Smooth muscle cell of the pulmonary artery (primary cell): Measurements from ENCODE around the gene TRIM34. TPM values are rescaled to one million over a fixed set of nuclear protein-coding genes. Genes with fewer than 3 reads are reported as not detected.

Source experiments
- total RNA-seq: library from RNA; depleted of rRNA; stranded (reverse); fragments of >200 nt; gene quantifications from 2 replicates; pipeline ENCODE4 v1.2.3, GENCODE V29; 2014

Gene TRIM34, protein sequence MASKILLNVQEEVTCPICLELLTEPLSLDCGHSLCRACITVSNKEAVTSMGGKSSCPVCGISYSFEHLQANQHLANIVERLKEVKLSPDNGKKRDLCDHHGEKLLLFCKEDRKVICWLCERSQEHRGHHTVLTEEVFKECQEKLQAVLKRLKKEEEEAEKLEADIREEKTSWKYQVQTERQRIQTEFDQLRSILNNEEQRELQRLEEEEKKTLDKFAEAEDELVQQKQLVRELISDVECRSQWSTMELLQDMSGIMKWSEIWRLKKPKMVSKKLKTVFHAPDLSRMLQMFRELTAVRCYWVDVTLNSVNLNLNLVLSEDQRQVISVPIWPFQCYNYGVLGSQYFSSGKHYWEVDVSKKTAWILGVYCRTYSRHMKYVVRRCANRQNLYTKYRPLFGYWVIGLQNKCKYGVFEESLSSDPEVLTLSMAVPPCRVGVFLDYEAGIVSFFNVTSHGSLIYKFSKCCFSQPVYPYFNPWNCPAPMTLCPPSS
- total RNA-seq: 7.8 and 14.9 TPM in 2 replicates

DNA sequence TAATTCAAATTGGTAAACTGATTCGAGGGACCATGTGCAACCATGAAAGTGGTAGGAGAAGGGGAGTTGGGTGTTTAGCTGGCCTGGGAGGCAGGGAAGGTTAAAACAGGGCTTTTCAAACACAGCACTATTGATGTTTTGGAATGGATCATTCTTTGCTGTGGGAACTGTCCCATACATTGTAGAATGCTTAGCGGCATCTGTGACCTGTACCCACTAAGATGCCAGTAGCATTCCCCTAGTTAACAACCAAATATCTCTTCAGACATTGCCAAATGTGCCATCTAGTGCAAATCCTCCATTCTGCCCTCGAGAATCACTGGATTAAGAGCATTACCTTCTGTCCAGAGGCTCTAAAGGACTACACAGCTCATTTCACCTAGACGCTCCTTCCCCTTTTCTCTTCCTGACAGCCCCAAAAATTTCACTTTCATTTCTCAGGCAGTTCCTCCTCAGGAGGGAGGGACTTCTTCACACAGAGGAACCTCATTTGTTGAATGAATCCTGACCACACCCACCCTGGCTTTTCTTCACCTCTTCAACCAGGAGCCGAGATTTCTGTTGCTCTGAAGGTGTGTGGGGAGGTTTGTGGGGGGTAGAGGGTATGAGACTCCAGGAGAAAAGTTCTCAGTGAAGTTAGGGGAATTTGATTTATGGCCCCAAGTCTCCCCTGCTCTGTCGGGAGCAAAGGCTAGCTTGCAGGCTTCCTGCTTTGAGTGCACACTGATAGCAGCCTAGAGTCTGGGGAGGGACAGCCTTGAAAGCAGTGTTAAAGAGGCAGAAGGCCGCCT is at the start of gene TRIM34:
Gene TRIM34, plus strand, starts transcription at position 513 of the 791 bp plus-strand sequence. CDS start 7,331 bp downstream, outside the sequence.

DNA sequence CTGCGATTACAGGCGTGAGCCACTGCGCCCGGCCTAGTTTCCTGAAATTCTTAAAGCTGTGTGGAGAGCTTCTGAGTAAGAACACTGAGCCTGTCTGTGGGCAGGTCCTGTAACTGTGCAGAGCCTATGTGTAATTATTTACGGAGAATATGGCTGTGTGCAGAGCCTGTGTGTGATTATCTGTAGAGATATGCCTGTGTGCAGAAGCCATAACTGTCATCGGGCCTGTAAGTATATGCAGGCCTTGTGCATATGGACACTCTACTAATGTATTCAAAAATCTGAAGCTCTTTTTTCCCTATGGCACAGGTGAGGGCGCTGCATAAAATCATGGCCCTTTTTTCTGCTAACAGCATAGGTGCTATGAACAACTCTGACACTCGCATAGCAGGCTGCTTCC is 44.2 kb upstream of the TRIM34 start, which contains the start of gene OR52B6:
Gene OR52B6, plus strand, starts transcription at position 301 of the 400 bp plus-strand sequence. Its CDS starts 0 bp downstream, at position 301.

DNA sequence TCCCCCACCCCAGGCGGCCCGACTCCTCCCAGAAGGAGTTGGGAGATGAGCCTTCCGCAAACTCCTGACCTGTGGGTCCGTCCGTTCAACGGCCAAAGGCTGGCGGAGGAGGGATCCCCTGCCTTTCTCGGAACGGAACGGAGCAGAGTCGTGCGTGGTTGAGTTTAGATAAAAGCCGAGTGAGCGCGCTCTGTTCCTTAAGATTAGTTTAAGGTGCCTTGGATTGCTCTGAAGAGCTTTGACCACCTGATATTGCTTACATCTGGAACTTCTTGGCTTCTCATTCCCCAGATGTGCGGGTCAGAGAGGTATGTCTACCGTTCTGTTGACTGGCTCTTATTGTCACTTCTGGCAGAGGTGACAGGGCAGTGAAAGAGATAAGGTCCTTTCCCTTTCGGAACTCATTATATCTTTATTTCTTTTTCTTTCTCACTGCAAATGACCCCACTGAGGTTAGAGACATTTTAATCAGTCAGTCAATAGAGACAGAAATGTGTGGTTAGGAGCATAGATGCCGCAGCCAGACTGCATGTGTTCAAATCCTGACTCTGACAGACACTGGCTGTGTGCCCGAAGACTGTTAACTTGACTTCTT is 28.1 kb upstream of the TRIM34 start, which contains the start of gene TRIM6:
Gene TRIM6, plus strand, starts transcription at position 31 of the 595 bp plus-strand sequence. Its CDS starts 261 bp downstream, at position 292.

DNA sequence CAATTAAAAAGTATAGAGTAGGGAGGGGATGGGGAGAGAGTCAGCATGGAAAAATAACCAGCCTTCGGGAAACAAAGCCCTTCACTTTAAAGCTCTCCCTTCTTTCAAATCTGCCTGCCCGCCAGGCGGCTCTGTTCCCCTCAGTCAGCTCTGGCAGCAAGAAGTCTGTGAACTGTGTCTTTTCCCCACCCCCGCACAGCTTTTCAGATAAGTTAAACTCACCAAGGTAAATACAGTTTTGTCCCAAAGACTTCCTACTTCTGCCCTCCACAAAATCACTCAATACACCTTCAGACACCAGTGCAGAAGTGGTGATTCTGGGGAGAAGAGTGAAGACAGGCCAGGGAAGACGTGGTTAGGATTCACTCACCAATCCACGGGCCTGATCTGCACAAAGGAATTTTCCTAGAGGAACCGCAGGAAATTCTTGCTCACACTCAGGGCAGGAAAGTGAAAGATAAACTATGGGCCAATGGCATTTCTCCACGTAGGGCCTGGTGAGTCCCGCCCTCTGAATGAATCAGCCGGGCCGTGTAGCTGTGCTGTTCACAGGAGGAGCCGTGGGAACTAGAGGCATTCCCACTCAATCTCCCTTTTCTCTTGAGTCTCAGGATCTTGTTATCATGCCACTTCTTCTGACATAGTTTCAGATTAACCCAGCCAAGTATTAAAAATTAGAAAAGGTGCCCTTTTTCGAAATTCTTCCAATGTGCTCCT is 60.0 kb downstream of the TRIM34 start, which contains the start of gene TRIM5:
Gene TRIM5, minus strand, starts transcription at position 429 of the 717 bp plus-strand sequence. CDS start 4,897 bp downstream, outside the sequence.

DNA sequence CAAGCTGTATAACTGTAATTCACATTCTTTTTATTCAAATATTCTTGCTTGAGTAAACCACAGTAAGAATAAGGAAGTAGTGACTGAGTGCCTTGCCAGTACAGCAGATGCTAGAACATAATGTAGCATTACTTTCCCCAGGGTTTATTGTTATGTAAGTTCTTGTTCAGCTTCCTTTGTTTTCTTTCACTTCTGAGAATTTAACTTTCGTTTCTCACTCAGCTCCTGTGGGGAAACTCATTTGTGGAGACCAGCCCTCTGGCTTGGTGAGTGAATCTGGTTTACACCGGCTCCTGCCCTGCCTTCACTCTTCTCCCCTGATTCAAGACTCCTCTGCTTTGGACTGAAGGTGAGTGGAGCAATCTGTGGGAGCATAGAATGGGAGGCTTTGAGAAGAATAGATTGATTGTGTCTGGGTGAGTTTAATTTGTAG is 64.8 kb downstream of the TRIM34 start, which contains the start of gene TRIM22:
Gene TRIM22, plus strand, starts transcription at position 240 of the 433 bp plus-strand sequence. CDS start 6,443 bp downstream, outside the sequence.

Other genes starting within 250 kb of the TRIM34 start
- gene OR51M1, start 241.2 kb upstream of the TRIM34 start, total RNA-seq: not detected in 2 replicates
- gene OR51Q1, start 202.9 kb upstream of the TRIM34 start, total RNA-seq: not detected in 2 replicates
- not detected in 2 replicates for gene OR51I1, start 183.5 kb upstream of the TRIM34 start, total RNA-seq
- not detected in 2 replicates for gene OR51I2, start 175.7 kb upstream of the TRIM34 start, total RNA-seq
- gene OR52D1, start 136.3 kb upstream of the TRIM34 start, total RNA-seq: not detected in 2 replicates
- gene UBQLN3, start 115.0 kb upstream of the TRIM34 start, total RNA-seq: 0.10 and 0.26 TPM in 2 replicates
- gene UBQLNL, start 108.3 kb upstream of the TRIM34 start, total RNA-seq: 0.23 and 0.33 TPM in 2 replicates
- 0.91 and 0.99 TPM in 2 replicates for gene OR52H1, start 76.5 kb upstream of the TRIM34 start, total RNA-seq
- not detected in 2 replicates for gene OR52B6, start 44.1 kb upstream of the TRIM34 start, total RNA-seq
- gene TRIM6, start 28.4 kb upstream of the TRIM34 start, total RNA-seq: 3.0 and 5.1 TPM in 2 replicates
- gene TRIM5, start 60.1 kb downstream of the TRIM34 start, total RNA-seq: 28.7 and 41.6 TPM in 2 replicates
- gene TRIM22, start 64.8 kb downstream of the TRIM34 start, total RNA-seq: 111 and 122 TPM in 2 replicates
- not detected in 2 replicates for gene OR56B1, start 111.4 kb downstream of the TRIM34 start, total RNA-seq
- gene OR52N4, start 129.2 kb downstream of the TRIM34 start, total RNA-seq: not detected in 2 replicates
- not detected in 2 replicates for gene OR52N5, start 158.4 kb downstream of the TRIM34 start, total RNA-seq
- gene OR52N1, start 166.3 kb downstream of the TRIM34 start, total RNA-seq: not detected in 2 replicates
- not detected in 2 replicates for gene OR52N2, start 183.9 kb downstream of the TRIM34 start, total RNA-seq
- not detected in 2 replicates for gene OR52E6, start 216.9 kb downstream of the TRIM34 start, total RNA-seq
- 0.13 TPM in 1 of 2 replicates, not detected in the other for gene OR52E8, start 232.7 kb downstream of the TRIM34 start, total RNA-seq